GM21423 (cell line): ENCODE data around the gene BUD23.
"Not testable (repeated sequence)": the region's sequence is repeated elsewhere in the genome, so short reads cannot be mapped to it uniquely, and the experiment has no call there.

ENCODE experiments used
- ATAC-seq: cut with Tn5 transposase; IDR thresholded peaks from one replicate; pipeline ENCODE4 v1.9.1; 2021; ENCODE audit warnings: mild to moderate bottlenecking, moderate library complexity; ENCODE audit not compliant: unreplicated experiment

Gene BUD23, protein sequence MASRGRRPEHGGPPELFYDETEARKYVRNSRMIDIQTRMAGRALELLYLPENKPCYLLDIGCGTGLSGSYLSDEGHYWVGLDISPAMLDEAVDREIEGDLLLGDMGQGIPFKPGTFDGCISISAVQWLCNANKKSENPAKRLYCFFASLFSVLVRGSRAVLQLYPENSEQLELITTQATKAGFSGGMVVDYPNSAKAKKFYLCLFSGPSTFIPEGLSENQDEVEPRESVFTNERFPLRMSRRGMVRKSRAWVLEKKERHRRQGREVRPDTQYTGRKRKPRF

DNA sequence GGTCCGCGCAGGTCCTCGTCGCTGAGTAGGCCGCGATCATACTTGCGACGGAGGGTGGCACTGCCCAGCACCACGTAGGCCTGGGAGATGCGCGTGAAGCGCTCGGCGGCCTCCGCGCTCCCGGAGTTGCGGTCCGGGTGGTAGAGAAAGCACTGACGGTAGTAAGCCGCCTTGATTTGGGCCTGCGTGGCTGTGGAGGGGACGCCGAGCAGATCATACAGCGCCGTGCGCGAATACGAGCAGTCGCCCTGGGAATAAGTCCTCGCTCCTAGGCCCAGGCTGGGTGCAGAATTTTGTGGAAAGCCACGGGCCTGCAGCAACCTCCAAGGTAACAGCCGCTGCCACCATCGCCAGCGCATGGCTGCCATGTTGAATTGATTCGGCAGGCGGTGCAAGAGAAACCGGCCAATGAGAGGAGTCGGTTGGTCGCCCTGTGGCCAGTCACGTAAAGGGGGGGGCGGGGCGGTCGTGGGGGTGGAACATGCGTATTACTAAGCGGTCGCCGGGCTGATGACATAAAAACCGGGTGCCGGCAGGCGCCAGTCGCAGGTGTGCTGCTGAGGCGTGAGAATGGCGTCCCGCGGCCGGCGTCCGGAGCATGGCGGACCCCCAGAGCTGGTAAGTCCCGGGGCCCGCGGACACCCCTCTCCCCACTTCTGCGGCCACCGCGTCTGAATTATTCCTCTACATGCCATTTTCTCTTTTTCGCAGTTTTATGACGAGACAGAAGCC is at the start of gene BUD23, which contains the start of gene DNAJC30:
Gene BUD23 (plus strand): TSS at position 542 of the 732 bp plus-strand sequence. CDS start 29 bp downstream, at position 571.
Gene DNAJC30 (minus strand): TSS at position 398 of the 732 bp plus-strand sequence. CDS start 30 bp downstream, at position 368.
- peak; percentile 93 for ATAC-seq

DNA sequence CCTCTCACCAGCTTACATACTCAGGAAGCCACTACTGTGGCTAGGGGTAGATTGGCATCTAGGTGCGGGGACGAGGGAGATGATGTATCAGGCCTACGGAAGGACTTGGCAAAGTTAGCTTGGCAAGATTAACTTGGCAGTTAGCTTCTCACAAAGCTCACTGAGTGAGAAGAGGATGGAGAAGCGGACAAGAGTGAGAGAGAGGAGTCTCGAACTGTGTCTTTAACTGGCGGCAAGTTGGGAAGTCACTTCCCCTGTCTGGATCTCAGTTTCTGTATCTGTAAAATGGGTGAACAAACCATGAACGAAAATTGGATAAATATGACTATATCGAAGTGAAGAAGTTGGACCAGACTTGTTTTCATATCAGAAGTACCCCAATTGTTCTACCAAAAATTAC is 49.6 kb upstream of the BUD23 start:
- no peak for ATAC-seq

DNA sequence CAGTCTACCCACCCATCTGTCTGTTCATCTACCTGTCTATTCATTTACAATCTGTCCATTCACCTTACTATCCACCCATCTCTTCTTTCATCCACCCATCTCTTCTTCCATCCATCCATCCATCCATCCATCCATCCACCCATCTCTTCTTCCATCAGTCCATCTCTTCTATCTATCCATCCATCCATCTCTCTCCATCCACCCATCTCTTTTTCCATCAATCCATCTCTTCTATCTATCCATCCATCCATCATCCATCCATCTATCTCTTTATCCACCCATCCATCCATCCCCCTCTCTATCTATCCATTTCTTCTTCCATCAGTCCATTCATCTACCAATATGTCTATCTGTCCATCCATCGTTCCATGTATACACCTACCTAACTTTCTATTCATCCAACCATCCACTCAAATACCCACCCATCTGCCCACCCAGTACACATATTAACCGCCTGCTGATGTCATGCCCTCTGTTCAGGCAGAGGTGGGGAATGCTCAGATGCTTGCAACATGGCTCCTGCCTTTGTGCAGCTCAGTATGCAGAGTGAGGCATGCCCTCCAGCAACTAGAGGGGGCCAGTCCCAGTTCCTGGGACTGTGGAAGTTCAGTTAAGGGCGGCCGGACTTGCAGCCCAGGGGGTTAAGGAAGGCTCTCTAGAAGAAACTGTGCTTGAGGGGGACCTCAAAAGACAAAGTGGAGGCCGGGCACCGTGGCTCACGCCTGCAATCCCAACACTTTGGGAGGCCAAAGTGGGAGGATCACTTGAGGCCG is 47.8 kb upstream of the BUD23 start:
- ATAC-seq: no peak

DNA sequence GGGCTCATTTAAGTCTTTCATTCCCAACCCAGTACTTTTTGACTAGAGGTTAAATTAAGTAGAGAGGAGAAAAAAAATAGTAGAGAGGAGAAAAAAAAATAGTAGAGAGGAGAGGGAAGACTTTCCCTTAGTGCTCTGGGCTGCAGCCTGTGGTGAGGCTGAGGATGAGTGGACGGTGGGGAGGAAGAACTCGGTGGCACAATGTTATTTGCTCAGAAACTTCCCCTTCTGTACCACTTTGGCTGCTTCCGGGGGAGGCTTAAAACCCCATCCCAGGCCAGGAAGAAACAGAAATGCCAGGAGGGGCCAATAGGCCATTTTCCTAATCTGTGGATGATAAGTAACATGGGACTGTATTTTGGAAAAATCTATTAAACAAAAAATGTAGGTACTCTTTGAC is 44.5 kb upstream of the BUD23 start:
- no peak for ATAC-seq

DNA sequence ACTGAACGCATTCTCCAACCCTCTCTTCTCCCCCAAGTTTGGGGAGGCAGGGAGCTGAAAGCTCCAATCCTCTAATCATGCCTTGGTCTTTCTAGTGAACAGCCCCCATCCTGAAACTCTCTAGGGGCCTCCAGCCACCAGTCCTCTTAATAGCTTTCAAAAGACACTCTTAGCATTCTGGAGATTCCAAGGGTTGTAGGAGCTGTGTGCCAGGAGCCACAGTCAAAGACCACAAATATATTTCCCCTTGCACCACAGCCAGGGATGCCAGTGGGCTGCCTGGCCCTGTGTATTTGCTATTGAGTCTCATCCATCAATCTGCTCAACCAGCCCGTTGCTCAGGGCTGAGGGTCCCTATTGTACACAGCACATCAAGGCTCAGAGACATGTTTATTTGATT is 40.6 kb upstream of the BUD23 start:
- no peak for ATAC-seq

DNA sequence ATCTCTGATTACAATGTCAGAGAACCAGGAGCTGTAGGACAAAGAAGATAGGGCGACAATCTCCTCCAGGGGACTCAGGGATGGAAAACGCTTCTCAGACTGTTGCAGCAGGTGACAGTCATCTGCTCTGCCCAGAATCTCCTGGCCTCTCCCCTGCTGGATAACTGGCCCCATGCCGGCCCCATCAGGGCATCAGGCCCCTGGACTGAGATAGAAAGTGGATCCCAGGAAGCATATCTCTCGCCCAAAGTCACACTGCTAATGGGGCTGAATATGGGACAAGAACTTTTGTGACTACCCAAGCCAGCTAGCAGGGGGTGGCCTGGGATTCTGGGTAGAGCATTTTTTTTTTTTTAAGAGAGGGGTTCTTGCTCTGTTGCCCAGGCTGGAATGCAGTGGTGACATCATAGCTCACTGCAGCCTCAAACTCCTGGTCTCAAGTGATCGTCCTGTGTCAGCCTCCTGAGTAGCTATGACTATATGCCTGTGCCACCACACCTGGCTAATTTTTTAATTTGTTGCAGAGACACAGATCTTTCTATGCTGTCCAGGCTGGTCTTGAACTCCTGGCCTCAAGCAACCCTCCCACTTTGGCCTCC is 38.6 kb upstream of the BUD23 start:
- no peak for ATAC-seq

DNA sequence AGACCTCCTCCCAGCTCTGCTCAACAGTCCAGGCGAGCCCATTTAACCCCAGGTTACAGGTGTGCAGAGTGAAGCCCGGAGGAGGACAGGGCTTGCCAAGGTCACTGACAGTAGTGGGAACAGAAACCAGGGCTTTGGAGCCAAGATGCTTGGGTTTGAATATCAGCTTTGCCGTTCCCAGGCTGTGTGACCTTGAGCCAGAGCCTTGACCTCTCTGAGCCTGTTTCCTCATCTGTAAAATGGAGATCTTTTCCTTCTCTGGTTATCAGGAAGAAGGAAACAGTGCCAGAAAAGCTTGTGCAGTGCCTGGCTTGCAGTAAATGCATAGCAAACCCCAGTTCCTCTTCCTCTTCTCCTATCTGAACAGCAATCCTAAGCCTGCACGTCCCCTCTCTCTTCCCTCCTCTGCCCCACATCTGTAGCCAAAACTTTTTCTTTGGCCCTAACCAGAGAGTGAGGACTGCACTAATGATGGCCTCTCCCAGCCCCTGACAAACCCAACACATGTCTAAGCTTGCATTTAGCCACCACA is 37.7 kb upstream of the BUD23 start:
- no peak for ATAC-seq

DNA sequence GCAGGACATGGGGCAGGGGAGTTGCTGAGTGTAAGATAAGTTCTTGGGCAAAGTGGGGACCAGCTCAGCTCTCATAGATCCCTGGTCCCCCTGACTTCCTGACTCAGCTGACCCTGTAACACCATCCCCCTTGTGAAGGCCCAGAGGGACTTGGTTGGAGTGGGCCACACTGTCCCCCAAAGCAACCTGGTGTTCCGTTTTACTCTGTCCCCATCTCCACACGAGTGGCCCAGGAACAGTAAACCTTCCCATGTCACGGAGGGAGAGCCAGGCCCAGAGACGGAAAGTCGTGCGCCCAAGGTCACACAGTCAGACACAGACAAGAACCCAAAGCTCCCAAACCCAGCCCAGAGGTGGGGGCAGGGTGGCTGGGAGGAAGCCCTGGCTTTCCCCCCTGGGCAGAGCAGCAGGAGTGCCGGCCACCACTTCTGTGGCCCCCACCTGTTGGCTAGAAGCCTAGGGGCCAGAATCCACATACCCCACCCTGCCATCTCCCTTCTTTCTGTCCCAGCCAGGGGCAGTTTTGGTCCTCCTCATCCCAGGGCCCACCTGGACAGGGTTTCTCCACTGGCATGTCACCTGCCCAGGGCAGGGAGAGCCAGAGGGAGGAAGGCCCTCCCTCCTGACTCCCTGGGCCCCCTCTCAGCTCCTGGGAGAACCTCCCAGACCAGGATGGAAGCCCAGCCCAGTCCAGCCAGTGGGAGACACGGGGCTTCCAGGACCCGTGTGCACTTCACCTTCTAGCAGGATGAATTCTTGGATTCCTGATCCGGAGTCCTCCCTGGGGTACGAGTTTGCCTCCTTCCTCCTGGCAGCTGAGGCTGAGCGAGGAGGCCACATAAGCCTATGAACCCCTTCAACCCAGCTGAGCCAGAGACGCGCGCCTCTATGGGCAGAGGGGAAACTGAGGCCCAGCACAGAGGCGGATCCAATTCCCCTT is 36.3 kb upstream of the BUD23 start:
- ATAC-seq: no peak

DNA sequence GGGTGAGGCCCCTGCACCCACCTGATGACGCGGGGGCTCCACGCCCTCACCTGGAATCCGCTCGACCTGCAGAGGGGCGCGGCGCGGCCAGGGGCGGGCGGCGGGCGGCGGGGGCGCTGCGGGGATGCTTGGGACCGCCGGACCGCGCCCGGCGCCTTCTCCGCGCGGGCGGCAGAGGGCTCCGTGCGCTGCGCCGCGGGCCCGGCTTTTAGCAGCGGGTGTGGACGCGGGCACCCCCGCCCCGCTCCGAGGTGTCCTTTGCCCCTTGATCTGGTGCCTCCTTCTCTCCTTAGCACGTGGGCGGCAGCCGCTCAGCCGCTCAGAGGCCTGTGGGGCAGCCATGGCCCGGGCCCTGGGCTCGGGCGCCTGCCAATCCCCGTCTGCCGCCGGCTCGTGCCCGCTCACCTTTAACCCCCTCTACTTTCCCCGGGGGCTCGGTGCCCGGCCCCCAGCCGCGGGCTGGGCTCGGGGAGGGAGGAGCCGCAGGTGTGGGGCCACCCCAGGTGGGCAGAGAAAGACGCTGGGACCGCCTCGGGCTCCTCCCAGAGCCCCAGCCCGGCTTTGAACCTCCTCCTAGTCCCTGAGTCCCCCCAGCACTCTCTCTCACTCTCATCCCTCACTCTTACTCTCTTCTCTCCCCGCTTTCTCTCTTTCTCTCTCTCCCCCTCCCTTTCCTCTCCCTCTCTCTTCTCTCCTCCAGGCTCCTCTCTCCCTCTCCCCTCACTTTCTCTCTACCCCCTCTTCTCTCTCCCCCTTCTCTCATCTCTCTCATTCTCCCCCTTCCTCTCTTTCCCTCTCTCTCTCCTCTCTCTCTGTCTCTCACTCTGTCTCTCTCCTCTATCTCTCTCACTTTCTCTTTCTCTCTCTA is 35.4 kb upstream of the BUD23 start:
- no peak for ATAC-seq

DNA sequence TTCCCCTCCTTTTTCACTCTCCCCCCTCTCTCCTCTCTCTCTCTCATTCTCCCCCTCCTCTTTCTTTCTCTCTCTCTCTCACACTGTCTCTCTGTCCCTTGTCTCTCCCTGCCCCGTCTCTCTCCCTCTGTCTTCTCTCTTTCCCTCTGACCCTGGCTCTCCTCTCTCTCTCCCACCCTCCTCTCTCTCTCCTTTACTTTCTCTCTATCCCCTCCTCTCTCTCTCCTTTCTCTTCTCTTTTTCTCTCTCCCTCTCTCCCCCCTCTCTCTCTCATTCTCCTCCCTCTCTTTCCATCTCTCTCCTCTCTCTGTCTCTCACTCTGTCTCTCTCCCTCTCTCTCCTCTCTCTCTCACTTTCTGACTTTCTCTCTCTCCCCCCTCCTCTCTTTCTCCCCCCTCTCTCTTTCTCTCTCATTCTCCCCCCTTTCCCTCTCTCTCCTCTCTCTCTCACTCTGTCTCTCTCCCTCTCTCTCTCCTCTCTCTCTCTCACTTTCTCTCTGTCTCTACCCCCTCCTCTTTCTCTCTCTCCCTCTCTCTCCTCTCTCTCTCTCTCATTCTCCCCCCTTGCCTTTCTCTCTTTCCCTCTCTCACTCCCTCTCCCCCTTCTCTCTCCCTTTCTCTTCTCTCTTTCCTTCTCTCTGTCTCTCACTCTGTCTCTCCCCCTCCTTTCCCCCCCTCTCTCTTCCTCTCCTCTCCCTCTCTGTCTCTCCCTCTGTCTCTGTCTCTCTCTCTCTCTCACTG is 34.6 kb upstream of the BUD23 start:
- ATAC-seq: no peak

DNA sequence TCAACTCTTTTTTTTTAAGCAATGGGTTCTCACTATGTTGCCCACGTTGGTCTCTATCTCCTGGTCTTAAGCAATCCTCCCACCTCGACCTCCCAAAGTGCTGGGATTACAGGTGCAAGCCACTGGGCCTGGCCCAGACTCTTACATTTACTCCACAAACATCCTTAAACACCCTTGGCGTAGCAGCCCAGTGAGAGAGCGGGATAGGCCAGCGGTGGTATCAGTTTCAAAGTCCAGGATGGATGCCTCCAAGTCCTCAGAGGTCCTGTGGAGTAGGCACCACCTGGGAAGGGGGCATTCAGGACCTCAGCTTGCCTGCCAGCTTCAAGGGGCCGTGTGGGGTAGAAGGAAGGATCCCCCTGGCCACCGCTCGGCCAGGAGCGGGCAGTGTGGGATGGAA is 33.8 kb upstream of the BUD23 start:
- no peak for ATAC-seq

DNA sequence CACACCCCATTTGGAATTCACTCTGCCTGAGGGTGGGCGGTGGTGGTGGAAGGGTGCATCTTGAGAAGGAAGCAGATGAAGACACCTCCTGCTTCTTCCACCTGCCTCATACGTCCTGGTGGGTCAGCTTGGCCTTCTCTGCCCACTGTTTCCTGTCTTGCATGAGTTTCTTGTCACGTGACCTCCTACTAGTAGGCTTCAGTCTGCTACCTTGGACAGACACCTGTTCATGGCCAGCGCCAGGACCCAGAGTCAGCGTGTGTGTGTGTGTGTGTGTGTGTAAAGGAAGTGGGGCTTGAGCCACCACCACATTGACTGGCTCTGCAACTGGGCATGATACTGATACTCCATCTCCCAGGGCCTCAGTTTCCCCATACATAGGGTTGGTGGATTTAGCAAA is 32.9 kb upstream of the BUD23 start:
- no peak for ATAC-seq

DNA sequence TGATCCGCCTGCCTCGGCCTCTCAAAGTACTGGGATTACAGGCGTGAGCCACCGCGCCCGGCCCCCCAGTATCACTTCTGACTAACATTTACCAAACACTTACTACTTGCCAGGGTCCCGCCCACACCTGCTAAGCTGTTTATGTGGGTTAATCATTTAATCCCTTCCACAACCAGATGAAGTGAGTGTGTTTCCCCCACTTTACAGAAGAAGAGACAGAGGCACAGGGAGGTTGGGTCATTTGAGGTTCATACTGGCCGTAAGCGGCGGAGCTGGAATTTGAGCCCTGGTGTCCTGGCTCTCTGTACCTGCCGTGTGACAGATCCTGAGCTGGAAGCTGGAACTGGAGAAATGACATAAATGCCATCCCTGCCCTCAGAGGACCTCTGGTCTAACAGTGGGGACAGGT is 30.9 kb upstream of the BUD23 start:
- ATAC-seq: no peak

DNA sequence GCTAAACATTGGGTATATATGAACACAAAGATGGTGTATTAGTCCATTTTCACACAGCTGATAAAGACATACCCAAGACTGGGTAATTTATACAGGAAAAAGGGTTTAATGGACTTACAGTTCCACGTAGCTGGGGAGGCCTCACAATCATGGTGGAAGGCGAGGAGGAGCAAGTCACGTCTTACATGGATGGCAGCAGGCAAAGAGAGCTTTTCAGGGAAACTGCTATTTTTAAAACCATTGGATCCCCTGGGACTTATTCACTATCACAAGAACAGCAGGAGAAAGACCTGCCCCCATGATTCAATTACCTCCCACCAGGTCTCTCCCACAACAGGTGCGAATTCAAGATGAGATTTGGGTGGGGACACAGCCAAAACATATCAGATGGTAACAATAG is 28.1 kb upstream of the BUD23 start:
- not testable (repeated sequence) for ATAC-seq

DNA sequence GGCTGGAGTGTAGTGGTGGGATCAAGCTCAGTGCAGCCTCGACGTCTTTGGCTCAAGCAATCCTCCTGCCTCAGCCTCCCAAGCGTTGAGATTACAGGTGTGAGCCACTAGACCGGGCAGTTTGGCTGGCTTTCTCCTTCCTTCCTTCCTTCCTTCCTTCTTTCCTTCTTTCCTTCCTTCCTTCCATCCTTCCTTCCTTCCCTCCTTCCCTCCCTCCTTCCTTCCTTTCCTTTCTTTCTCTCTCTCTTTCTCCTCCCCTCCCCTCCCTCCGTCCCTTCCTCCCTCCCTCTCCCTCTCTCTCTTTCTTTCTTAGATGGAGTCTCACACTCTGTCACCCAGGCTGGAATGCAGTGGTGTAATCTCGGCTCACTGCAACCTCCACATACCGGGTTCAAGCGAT is 23.4 kb upstream of the BUD23 start:
- ATAC-seq: no peak

DNA sequence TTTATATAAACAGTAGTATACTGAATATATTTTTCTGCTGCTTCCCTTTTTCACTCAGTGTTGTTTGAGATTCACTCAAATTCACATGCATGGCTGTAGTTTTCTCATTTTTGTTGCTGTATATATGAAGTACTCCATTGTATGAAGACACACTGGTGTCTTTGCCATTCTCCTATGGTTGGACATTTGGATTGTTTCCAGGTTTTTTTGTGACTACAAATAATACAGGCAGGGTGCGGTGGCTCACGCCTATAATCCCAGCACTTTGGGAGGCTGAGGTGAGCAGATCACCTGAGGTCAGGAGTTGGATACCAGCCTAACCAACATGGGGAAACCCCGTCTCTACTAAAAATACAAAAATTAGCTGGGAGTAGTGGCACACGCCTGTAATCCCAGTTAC is 22.8 kb upstream of the BUD23 start:
- ATAC-seq: not testable (repeated sequence)

DNA sequence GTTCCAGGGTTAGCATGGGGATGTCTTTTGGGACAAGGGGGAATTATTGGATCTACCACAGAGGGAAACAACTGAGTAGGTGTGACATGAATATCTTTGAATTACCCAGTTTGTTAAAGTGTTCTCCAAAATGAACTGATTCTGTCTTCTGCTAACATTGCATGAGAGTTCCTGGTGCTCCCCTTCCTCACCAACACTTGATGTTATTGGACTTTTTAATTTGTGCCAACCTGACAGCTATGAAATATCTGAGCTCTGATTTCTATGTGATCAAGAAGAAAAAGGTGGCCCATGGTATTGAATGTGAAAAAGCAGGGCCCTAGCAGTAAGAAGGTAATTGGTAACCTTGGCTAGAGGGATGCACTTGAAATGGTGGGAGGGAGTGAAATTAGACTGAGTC is 20.4 kb upstream of the BUD23 start:
- ATAC-seq: no peak
